SK-N-SH treated with all-trans-retinoic acid at 6 μM for 48 hours (cell line): Measurements from ENCODE around the gene NCOA4.
"Not testable (repeated sequence)": the region's sequence is repeated elsewhere in the genome, so short reads cannot be mapped to it uniquely, and the experiment has no call there.

ENCODE experiments used
- ATAC-seq: fragments of 200-7000 bp; cut with Tn5 transposase; 3 replicates; pipeline ENCODE4 v1.9.1; 2020; ENCODE audit warnings: mild to moderate bottlenecking, moderate library complexity
- ARNTL ChIP-seq: fragments of 450-650 bp; formaldehyde crosslinking; IDR thresholded peaks from 2 replicates; pipeline ENCODE4 v1.5.0; 2020; ENCODE audit warnings: low read depth, mild to moderate bottlenecking, moderate library complexity, borderline replicate concordance
- BACH2 ChIP-seq: fragments of 250-450 bp; sonication (Bioruptor Pico); IDR thresholded peaks from 2 replicates; pipeline ENCODE4 v1.9.0; 2021; ENCODE audit warnings: mild to moderate bottlenecking, borderline replicate concordance
- CSDC2 ChIP-seq: fragments of 250-450 bp; sonication (Bioruptor Pico); IDR thresholded peaks from 2 replicates; pipeline ENCODE4 v1.5.0; 2020; ENCODE audit warnings: mild to moderate bottlenecking, moderate library complexity
- ESRRG ChIP-seq: fragments of 250-450 bp; sonication (Bioruptor Pico); IDR thresholded peaks from 2 replicates; pipeline ENCODE4 v1.6.1; 2021; ENCODE audit warnings: mild to moderate bottlenecking
- GLIS3 ChIP-seq: fragments of 250-450 bp; sonication (Bioruptor Pico); IDR thresholded peaks from 2 replicates; pipeline ENCODE4 v1.5.0; 2020; ENCODE audit warnings: mild to moderate bottlenecking, moderate library complexity
- ISL1 ChIP-seq: fragments of 250-450 bp; sonication (Bioruptor Pico); IDR thresholded peaks from 2 replicates; pipeline ENCODE4 v2.1.2; 2022; ENCODE audit warnings: mild to moderate bottlenecking, moderate library complexity
- OSR1 ChIP-seq: fragments of 250-450 bp; sonication (Bioruptor Pico); IDR thresholded peaks from 2 replicates; pipeline ENCODE4 v1.8.0; 2022; ENCODE audit warnings: moderate library complexity, mild to moderate bottlenecking, inconsistent platforms
- TCF4 ChIP-seq: fragments of 250-450 bp; sonication (Bioruptor Pico); IDR thresholded peaks from 2 replicates; pipeline ENCODE4 v1.8.0; 2021; ENCODE audit warnings: mild to moderate bottlenecking, moderate library complexity, borderline replicate concordance
- TOX ChIP-seq: fragments of 250-450 bp; sonication (Bioruptor Pico); IDR thresholded peaks from 2 replicates; pipeline ENCODE4 v1.8.0; 2021; ENCODE audit warnings: mild to moderate bottlenecking, moderate library complexity, borderline replicate concordance
- TSHZ2 ChIP-seq: fragments of 250-450 bp; sonication (Bioruptor Pico); IDR thresholded peaks from 2 replicates; pipeline ENCODE4 v1.5.0; 2020; ENCODE audit warnings: mild to moderate bottlenecking, moderate library complexity
- ZC3H10 ChIP-seq: fragments of 250-450 bp; sonication (Bioruptor Pico); IDR thresholded peaks from 2 replicates; pipeline ENCODE4 v1.5.1; 2021; ENCODE audit warnings: mild to moderate bottlenecking, moderate library complexity
- ZFP30 ChIP-seq: fragments of 450-650 bp; formaldehyde crosslinking; IDR thresholded peaks from 2 replicates; pipeline ENCODE4 v1.5.0; 2022; ENCODE audit warnings: mild to moderate bottlenecking, moderate library complexity
- ZNF565 ChIP-seq: fragments of 450-650 bp; formaldehyde crosslinking; conservative IDR thresholded peaks from 2 replicates; pipeline ENCODE4 v1.5.0; 2020; ENCODE audit warnings: low read depth, mild to moderate bottlenecking, moderate library complexity
- ZNF70 ChIP-seq: fragments of 450-650 bp; formaldehyde crosslinking; IDR thresholded peaks from 2 replicates; pipeline ENCODE4 v1.5.0; 2020; ENCODE audit warnings: mild to moderate bottlenecking, moderate library complexity
- ZNF8 ChIP-seq: fragments of 450-650 bp; formaldehyde crosslinking; IDR thresholded peaks from 2 replicates; pipeline ENCODE4 v1.5.0; 2020; ENCODE audit warnings: mild to moderate bottlenecking, moderate library complexity
- TF ChIP-seq, protein P1 (sequence below): fragments of 250-450 bp; sonication (Bioruptor Pico); IDR thresholded peaks from 2 replicates; pipeline ENCODE4 v1.5.1; 2021; ENCODE audit warnings: mild to moderate bottlenecking, moderate library complexity

NCOA4 gene

DNA sequence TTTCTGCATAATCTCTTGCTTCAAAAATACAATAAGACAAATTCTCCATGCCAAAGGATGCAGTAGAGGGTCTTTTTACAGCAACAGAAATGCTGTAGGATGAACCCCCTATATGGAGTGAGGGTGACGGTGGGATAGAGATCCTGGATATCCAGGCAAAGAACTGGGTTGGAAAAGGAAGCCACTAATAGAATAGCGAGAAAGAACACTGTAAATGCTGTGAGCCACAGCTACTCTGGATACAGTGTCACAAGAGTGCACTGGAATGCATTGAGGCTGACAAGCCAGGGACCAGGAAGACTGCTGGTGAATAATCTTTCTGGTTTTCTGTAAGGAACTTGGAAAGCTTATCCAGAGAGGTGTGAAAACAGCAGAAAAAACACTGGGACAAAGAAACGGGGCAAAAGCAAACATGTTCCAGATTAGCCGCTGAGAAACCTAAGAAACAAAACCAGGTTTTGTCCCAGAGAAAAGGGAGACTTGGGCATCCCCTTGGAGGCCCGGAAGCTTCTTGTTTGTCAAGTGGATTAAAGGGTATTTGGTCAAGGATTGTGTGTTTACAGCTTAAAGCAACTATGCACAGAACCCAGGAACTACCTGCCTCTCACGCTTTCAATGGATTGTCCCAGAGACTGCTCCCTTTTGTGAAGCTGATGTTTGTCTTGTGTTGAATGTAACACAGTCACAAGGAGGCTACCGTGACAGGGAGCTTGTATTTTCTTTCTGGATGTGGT, 21.8 kb upstream of the NCOA4 start:
- TF ChIP-seq ZC3H10: no peak
- TF ChIP-seq, protein P1, sequence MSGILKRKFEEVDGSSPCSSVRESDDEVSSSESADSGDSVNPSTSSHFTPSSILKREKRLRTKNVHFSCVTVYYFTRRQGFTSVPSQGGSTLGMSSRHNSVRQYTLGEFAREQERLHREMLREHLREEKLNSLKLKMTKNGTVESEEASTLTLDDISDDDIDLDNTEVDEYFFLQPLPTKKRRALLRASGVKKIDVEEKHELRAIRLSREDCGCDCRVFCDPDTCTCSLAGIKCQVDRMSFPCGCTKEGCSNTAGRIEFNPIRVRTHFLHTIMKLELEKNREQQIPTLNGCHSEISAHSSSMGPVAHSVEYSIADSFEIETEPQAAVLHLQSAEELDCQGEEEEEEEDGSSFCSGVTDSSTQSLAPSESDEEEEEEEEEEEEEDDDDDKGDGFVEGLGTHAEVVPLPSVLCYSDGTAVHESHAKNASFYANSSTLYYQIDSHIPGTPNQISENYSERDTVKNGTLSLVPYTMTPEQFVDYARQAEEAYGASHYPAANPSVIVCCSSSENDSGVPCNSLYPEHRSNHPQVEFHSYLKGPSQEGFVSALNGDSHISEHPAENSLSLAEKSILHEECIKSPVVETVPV (CRISPR knock-in tag): no peak
- TF ChIP-seq ESRRG: no peak
- no peak for TF ChIP-seq TCF4 (CRISPR knock-in tag)
- TF ChIP-seq ISL1 (CRISPR knock-in tag): no peak
- TF ChIP-seq ZNF70 (CRISPR knock-in tag): no peak
- no peak for TF ChIP-seq TSHZ2 (CRISPR knock-in tag)
- no peak for TF ChIP-seq ZNF8
- ATAC-seq: peak; percentile 32; the same call in 2 of the 3 replicates

GRCh38 chr10:46050941-46051623, 20.7 kb upstream of the NCOA4 start:
- TF ChIP-seq BACH2 (CRISPR knock-in tag): no peak
- TF ChIP-seq, all 23 proteins: peak for 0
- ATAC-seq: no peak

GRCh38 chr10:46049497-46049831, 19.0 kb upstream of the NCOA4 start:
- ATAC-seq: not testable (repeated sequence)

DNA sequence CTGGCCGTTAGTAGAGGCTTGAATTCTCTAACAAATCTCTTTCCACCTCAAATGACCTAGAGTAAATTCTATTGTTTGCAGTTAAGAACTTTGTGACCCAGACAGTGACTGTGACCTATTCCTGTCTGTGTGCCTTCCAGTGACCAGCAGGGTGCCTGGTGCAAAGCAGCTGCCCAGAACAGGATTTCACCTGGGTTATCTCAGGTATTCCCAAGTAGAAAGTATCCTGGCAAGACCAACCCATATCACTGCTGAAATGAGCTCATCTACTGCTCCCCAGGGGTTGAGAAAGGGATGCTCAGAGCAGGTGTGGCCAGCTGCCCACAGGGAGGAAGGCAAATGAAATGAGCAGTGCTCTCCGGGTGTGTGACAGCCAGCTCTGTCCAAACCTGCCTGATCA, 17.7 kb upstream of the NCOA4 start:
- no peak for TF ChIP-seq TSHZ2 (CRISPR knock-in tag)
- TF ChIP-seq, all 23 proteins: peak for 0
- ATAC-seq: no peak

GRCh38 chr10:46046261-46046660, 15.8 kb upstream of the NCOA4 start, which contains the start of gene MSMB:
Gene MSMB (minus strand): TSS chr10:46046269. CDS start chr10:46046237, 32 bp downstream.
- no peak for ATAC-seq
- no peak for TF ChIP-seq ARNTL (CRISPR knock-in tag)
- no peak for TF ChIP-seq ZNF8
- TF ChIP-seq ZFP30 (CRISPR knock-in tag): no peak
- TF ChIP-seq CSDC2 (CRISPR knock-in tag): no peak
- TF ChIP-seq OSR1: no peak
- no peak for TF ChIP-seq ZC3H10

- no peak for ATAC-seq
- no peak for TF ChIP-seq TOX
- TF ChIP-seq ZNF565 (CRISPR knock-in tag): no peak
- no peak for TF ChIP-seq ZNF8
- TF ChIP-seq ZFP30 (CRISPR knock-in tag): no peak
- no peak for TF ChIP-seq GLIS3 (CRISPR knock-in tag)
These were observed 12.1 kb upstream of the NCOA4 start for GRCh38 chr10:46042527-46042926.
